Mammary microvascular endothelial cell (primary cell): ENCODE measurements around the gene NDUFB8. TPM values are rescaled to one million over a fixed set of nuclear protein-coding genes. Genes with fewer than 3 reads are reported as not detected.

ENCODE experiments used
- total RNA-seq: library from RNA; depleted of rRNA; stranded (reverse); fragments of >200 nt; gene quantifications from 2 replicates; pipeline ENCODE4 v1.2.3, GENCODE V29; 2015

NDUFB8 gene
- 220 and 254 TPM in 2 replicates for total RNA-seq

GRCh38 chr10:100529475-100530298, at the start of gene NDUFB8:
Gene NDUFB8, minus strand, starts transcription at chr10:100529871. Its CDS starts 20 bp downstream, at chr10:100529851.

GRCh38 chr10:100535715-100536353, 6.2 kb upstream of the NDUFB8 start, which contains the start of gene HIF1AN:
Gene HIF1AN, plus strand, starts transcription at chr10:100535943. Its CDS starts 16 bp downstream, at chr10:100535959.

GRCh38 chr10:100519311-100520051, 10.2 kb downstream of the NDUFB8 start, which contains the start of gene SEC31B:
Gene SEC31B, minus strand, starts transcription at chr10:100519861. Its CDS starts 2,909 bp downstream, at chr10:100516952.

Other genes starting within 250 kb of the NDUFB8 start
- gene BLOC1S2, start 243.2 kb downstream of the NDUFB8 start, total RNA-seq = 68.8 and 77.6 TPM in 2 replicates
- not detected in 2 replicates for gene PKD2L1, start 199.6 kb downstream of the NDUFB8 start, total RNA-seq
- gene SCD, start 182.6 kb downstream of the NDUFB8 start, total RNA-seq = 238 and 239 TPM in 2 replicates
- gene WNT8B, start 66.9 kb downstream of the NDUFB8 start, total RNA-seq = not detected in 2 replicates
- gene SEC31B, start 10.0 kb downstream of the NDUFB8 start, total RNA-seq = 0.87 and 0.89 TPM in 2 replicates
- 3.1 and 3.7 TPM in 2 replicates for gene HIF1AN, start 6.1 kb upstream of the NDUFB8 start, total RNA-seq
- not detected in 2 replicates for gene PAX2, start 215.7 kb upstream of the NDUFB8 start, total RNA-seq